SK-N-SH treated with all-trans-retinoic acid at 6 μM for 48 hours (cell line): Measurements from ENCODE around the gene ZNF205.
"Not testable (repeated sequence)": the region's sequence is repeated elsewhere in the genome, so short reads cannot be mapped to it uniquely, and the experiment has no call there.

Source experiments
- GLIS3 ChIP-seq: fragments of 250-450 bp; sonication (Bioruptor Pico); IDR thresholded peaks from 2 replicates; pipeline ENCODE4 v1.5.0; 2020; ENCODE audit warnings: mild to moderate bottlenecking, moderate library complexity
- ISL1 ChIP-seq: fragments of 250-450 bp; sonication (Bioruptor Pico); IDR thresholded peaks from 2 replicates; pipeline ENCODE4 v2.1.2; 2022; ENCODE audit warnings: mild to moderate bottlenecking, moderate library complexity
- OSR1 ChIP-seq: fragments of 250-450 bp; sonication (Bioruptor Pico); IDR thresholded peaks from 2 replicates; pipeline ENCODE4 v1.8.0; 2022; ENCODE audit warnings: moderate library complexity, mild to moderate bottlenecking, inconsistent platforms
- PPARA ChIP-seq: fragments of 250-450 bp; sonication (Bioruptor Pico); IDR thresholded peaks from 2 replicates; pipeline ENCODE4 v1.5.0; 2020; ENCODE audit warnings: mild to moderate bottlenecking, borderline replicate concordance
- ZNF70 ChIP-seq: fragments of 450-650 bp; formaldehyde crosslinking; IDR thresholded peaks from 2 replicates; pipeline ENCODE4 v1.5.0; 2020; ENCODE audit warnings: mild to moderate bottlenecking, moderate library complexity
- TF ChIP-seq, protein P1 (sequence below): fragments of 250-450 bp; sonication (Bioruptor Pico); IDR thresholded peaks from 2 replicates; pipeline ENCODE4 v1.8.0; 2020; ENCODE audit warnings: mild to moderate bottlenecking, moderate library complexity, borderline replicate concordance
- TF ChIP-seq, protein P2 (sequence below): fragments of 250-450 bp; sonication (Bioruptor Pico); IDR thresholded peaks from 2 replicates; pipeline ENCODE4 v1.5.1; 2021; ENCODE audit warnings: mild to moderate bottlenecking, moderate library complexity

- not testable (repeated sequence) for TF ChIP-seq OSR1, ISL1, ZNF70, PPARA, GLIS3 (CRISPR knock-in tag)
- TF ChIP-seq, protein P1, sequence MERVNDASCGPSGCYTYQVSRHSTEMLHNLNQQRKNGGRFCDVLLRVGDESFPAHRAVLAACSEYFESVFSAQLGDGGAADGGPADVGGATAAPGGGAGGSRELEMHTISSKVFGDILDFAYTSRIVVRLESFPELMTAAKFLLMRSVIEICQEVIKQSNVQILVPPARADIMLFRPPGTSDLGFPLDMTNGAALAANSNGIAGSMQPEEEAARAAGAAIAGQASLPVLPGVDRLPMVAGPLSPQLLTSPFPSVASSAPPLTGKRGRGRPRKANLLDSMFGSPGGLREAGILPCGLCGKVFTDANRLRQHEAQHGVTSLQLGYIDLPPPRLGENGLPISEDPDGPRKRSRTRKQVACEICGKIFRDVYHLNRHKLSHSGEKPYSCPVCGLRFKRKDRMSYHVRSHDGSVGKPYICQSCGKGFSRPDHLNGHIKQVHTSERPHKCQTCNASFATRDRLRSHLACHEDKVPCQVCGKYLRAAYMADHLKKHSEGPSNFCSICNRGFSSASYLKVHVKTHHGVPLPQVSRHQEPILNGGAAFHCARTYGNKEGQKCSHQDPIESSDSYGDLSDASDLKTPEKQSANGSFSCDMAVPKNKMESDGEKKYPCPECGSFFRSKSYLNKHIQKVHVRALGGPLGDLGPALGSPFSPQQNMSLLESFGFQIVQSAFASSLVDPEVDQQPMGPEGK (CRISPR knock-in tag): not testable (repeated sequence)
- TF ChIP-seq, protein P2, sequence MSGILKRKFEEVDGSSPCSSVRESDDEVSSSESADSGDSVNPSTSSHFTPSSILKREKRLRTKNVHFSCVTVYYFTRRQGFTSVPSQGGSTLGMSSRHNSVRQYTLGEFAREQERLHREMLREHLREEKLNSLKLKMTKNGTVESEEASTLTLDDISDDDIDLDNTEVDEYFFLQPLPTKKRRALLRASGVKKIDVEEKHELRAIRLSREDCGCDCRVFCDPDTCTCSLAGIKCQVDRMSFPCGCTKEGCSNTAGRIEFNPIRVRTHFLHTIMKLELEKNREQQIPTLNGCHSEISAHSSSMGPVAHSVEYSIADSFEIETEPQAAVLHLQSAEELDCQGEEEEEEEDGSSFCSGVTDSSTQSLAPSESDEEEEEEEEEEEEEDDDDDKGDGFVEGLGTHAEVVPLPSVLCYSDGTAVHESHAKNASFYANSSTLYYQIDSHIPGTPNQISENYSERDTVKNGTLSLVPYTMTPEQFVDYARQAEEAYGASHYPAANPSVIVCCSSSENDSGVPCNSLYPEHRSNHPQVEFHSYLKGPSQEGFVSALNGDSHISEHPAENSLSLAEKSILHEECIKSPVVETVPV (CRISPR knock-in tag): not testable (repeated sequence)
Observed at GRCh38 chr16:3081957-3082356, 30.4 kb upstream of the ZNF205 start.
